NCI-H2196 treated with DMSO at 0.1 percent for 48 hours (cell line): Measurements from ENCODE around the gene EMD.

Experiments
- DNase-seq: peaks from one replicate; lab custom pipeline; 2025; ENCODE audit not compliant: unreplicated experiment; lab: John Stamatoyannopoulos, UW

Gene EMD

GRCh38 chrX:154355094-154355775 lies 23.9 kb upstream of the EMD start:
- DNase-seq = no peak

- DNase-seq = no peak
Measured at GRCh38 chrX:154355776-154356140, 23.3 kb upstream of the EMD start.

GRCh38 chrX:154356596-154356995 lies 22.5 kb upstream of the EMD start:
- DNase-seq = no peak

- DNase-seq = no peak
Measured at GRCh38 chrX:154357205-154357604, 21.9 kb upstream of the EMD start.

- no peak for DNase-seq
Measured at GRCh38 chrX:154358011-154358410, 21.1 kb upstream of the EMD start.

- DNase-seq = no peak
Measured at GRCh38 chrX:154358829-154359228, 20.3 kb upstream of the EMD start.

GRCh38 chrX:154359362-154360154 lies 19.5 kb upstream of the EMD start:
- no peak for DNase-seq

- DNase-seq = no peak
Measured at GRCh38 chrX:154360155-154360713, 18.9 kb upstream of the EMD start.

GRCh38 chrX:154362085-154362742 lies 16.9 kb upstream of the EMD start:
- no peak for DNase-seq

- DNase-seq = no peak
Measured at GRCh38 chrX:154363706-154364439, 15.2 kb upstream of the EMD start.

GRCh38 chrX:154365052-154365600 lies 14.0 kb upstream of the EMD start:
- DNase-seq = no peak

GRCh38 chrX:154365997-154366665 lies 13.0 kb upstream of the EMD start:
- DNase-seq = no peak

- no peak for DNase-seq
Measured at GRCh38 chrX:154366666-154367055, 12.4 kb upstream of the EMD start.

- DNase-seq = no peak
Measured at GRCh38 chrX:154367474-154368308, 11.4 kb upstream of the EMD start.

- DNase-seq = peak; percentile 39
Measured at GRCh38 chrX:154368630-154369448, 10.3 kb upstream of the EMD start.

GRCh38 chrX:154369449-154370299 lies 9.4 kb upstream of the EMD start:
- peak; percentile 38 for DNase-seq

GRCh38 chrX:154370300-154371016 lies 8.6 kb upstream of the EMD start:
- no peak for DNase-seq
